Effector memory CD8-positive, alpha-beta T cell (primary cell): ENCODE measurements around the gene KIR2DL1.
A peak's percentile ranks its signal among the peaks of the same experiment; 100 is the strongest.
"Not testable (repeated sequence)": the region's sequence is repeated elsewhere in the genome, so short reads cannot be mapped to it uniquely, and the experiment has no call there.

ENCODE experiments used
- ATAC-seq: fragments of 150-1000 bp; cut with Tn5 transposase; replicated peaks from 2 replicates; pipeline ENCODE4 v1.10.0; 2021; ENCODE audit warnings: mild to moderate bottlenecking, moderate library complexity
- DNase-seq, 3 experiments: peaks; one replicate each; pipeline ENCODE4 v3.0.0; 2021
- H3K27ac Mint-ChIP-seq, 2 donors: one replicate each; pipeline ENCODE4 v1.8.0; 2022; ENCODE audit warnings: mild to moderate bottlenecking in 2 of 2, mixed read lengths in 2 of 2, moderate library complexity in 2 of 2
- H3K27me3 Mint-ChIP-seq, 2 donors: one replicate each; pipeline ENCODE4 v1.8.0; 2022; ENCODE audit warnings: mixed read lengths in 2 of 2
- H3K36me3 Mint-ChIP-seq: one replicate; pipeline ENCODE4 v1.8.0; 2022; ENCODE audit warnings: mild to moderate bottlenecking, moderate library complexity, mixed read lengths; ENCODE audit not compliant: insufficient read depth
- H3K4me1 Mint-ChIP-seq, 2 donors: one replicate each; pipeline ENCODE4 v1.8.0; 2022; ENCODE audit warnings: low read depth in 2 of 2, mixed read lengths in 2 of 2
- H3K4me3 Mint-ChIP-seq, 2 donors: one replicate each; pipeline ENCODE4 v1.8.0; 2022; ENCODE audit warnings: mild to moderate bottlenecking in 2 of 2, mixed read lengths in 2 of 2, moderate library complexity in 2 of 2
- H3K9me3 Mint-ChIP-seq, 2 donors: one replicate each; pipeline ENCODE4 v1.8.0; 2022; ENCODE audit warnings: mixed read lengths in 2 of 2

Gene KIR2DL1

DNA sequence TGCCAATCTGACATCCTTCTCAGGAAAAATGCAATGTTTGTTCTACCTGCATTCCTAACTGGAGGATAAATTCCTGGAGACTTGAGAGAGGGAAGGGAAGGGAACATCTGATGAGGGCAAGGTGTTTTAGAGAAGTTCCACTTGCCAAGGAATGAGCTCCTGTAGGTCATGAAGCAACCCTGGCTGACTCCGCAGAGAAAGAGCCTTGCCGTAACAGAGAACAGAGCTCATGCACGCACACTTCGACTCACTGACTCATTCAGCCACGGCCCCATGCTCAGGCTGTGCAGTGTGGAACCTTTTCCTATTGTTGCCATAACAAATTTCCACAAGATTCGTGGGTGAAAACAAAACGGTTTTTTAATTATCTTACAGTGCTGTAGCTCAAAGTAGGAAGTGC is 9.3 kb downstream of the KIR2DL1 start:
- H3K4me1 Mint-ChIP-seq, ATAC-seq, DNase-seq, H3K27ac Mint-ChIP-seq, H3K4me3 Mint-ChIP-seq, H3K9me3 Mint-ChIP-seq, H3K36me3 Mint-ChIP-seq: not testable (repeated sequence)
- H3K27me3 Mint-ChIP-seq = peaks cover 20 to 34% of the 10 kb centered on the region in 2 donors

DNA sequence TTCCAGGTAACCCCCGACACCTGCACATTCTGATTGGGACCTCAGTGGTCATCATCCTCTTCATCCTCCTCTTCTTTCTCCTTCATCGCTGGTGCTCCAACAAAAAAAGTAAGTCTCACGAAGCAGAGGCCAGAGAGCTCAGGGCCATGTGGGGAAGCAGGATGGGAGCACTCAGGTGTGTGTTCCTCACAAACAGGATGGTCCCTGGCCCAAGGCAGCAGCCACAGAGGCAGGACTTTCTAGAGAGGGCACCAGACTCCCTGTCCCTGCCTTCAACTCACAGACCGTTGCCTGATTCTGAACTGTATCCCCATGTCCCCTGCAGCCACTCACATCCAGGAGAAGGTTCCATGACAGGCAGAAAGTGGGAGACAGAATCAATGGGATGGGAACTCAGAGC is 13.3 kb downstream of the KIR2DL1 start:
- DNase-seq, H3K9me3 Mint-ChIP-seq, H3K27ac Mint-ChIP-seq, ATAC-seq, H3K4me1 Mint-ChIP-seq, H3K4me3 Mint-ChIP-seq, H3K36me3 Mint-ChIP-seq: not testable (repeated sequence)
- peaks cover 44 to 46% of the 10 kb centered on the region in 2 donors for H3K27me3 Mint-ChIP-seq

- DNase-seq, H3K27ac Mint-ChIP-seq, H3K4me3 Mint-ChIP-seq, ATAC-seq, H3K36me3 Mint-ChIP-seq, H3K9me3 Mint-ChIP-seq, H3K4me1 Mint-ChIP-seq: not testable (repeated sequence)
- peaks cover 23 to 37% of the 10 kb centered on the region in 2 donors for H3K27me3 Mint-ChIP-seq
These were observed 16.6 kb downstream of the KIR2DL1 start for GRCh38 chr19:54786091-54786723.

- H3K4me1 Mint-ChIP-seq, DNase-seq, H3K9me3 Mint-ChIP-seq, H3K4me3 Mint-ChIP-seq, ATAC-seq, H3K36me3 Mint-ChIP-seq, H3K27ac Mint-ChIP-seq: not testable (repeated sequence)
- H3K27me3 Mint-ChIP-seq = peaks cover 23 to 33% of the 10 kb centered on the region in 2 donors
These were observed 18.6 kb downstream of the KIR2DL1 start for GRCh38 chr19:54788154-54788553.

GRCh38 chr19:54790711-54791110 is 21.1 kb downstream of the KIR2DL1 start:
- Mint-ChIP-seq H3K9me3 (no peaks in the 10 kb centered on the region), H3K27me3 (peaks cover 8 to 16% of the 10 kb centered on the region in 2 donors), H3K27ac (no peak overlapping the region), H3K36me3 (peaks cover 3% of the 10 kb centered on the region), H3K4me1 (peaks cover 11 to 12% of the 10 kb centered on the region in 2 donors), H3K4me3 (no peak overlapping the region)
- no peak for DNase-seq
- ATAC-seq = no peak

- DNase-seq (no peak), ATAC-seq (no peak)
- H3K9me3 Mint-ChIP-seq = no peaks in the 10 kb centered on the region
- no peak overlapping the region for H3K27ac Mint-ChIP-seq
- H3K36me3 Mint-ChIP-seq = peaks cover 3% of the 10 kb centered on the region
- H3K27me3 Mint-ChIP-seq = peaks cover 14 to 16% of the 10 kb centered on the region in 2 donors
- H3K4me3 Mint-ChIP-seq = no peak overlapping the region
- peaks cover 11 to 12% of the 10 kb centered on the region in 2 donors for H3K4me1 Mint-ChIP-seq
These were observed 21.9 kb downstream of the KIR2DL1 start for GRCh38 chr19:54791476-54791875.

GRCh38 chr19:54792814-54793213 is 23.2 kb downstream of the KIR2DL1 start:
- peaks cover 14 to 21% of the 10 kb centered on the region in 2 donors for H3K27me3 Mint-ChIP-seq
- peak overlapping the region; percentile 51 to 96 for H3K27ac Mint-ChIP-seq
- no peak for ATAC-seq
- DNase-seq = no peak
- peaks cover 11 to 12% of the 10 kb centered on the region in 2 donors for H3K4me1 Mint-ChIP-seq
- no peaks in the 10 kb centered on the region for H3K36me3 Mint-ChIP-seq
- no peaks in the 10 kb centered on the region for H3K9me3 Mint-ChIP-seq
- peak overlapping the region; percentile 61 to 77 for H3K4me3 Mint-ChIP-seq

GRCh38 chr19:54795758-54796157 is 26.2 kb downstream of the KIR2DL1 start:
- Mint-ChIP-seq H3K27ac (no peak overlapping the region), H3K27me3 (peaks cover 31 to 43% of the 10 kb centered on the region in 2 donors), H3K9me3 (no peaks in the 10 kb centered on the region), H3K36me3 (no peaks in the 10 kb centered on the region), H3K4me1 (peaks cover 11 to 12% of the 10 kb centered on the region in 2 donors), H3K4me3 (no peak overlapping the region)
- no peak for ATAC-seq
- DNase-seq = no peak

DNA sequence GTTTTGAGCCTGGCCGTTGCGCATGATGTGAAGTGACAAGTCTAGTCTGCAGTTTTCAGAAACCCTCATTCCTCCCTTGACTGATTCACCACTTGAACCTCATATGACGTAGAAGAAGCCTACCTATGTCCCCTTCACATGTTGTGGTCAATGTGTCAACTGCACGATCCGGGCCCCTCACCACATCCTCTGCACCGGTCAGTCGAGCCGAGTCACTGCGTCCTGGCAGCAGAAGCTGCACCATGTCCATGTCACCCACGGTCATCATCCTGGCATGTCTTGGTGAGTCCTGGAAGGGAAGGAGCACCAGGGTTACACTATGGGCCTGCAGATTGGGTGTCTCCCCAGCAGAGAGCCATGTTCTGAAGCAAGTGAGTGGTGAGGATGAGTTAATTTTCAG is 33.8 kb downstream of the KIR2DL1 start, which contains the start of gene KIR2DL4:
Gene KIR2DL4 (plus strand): TSS at position 201 of the 400 bp plus-strand sequence. CDS start 42 bp downstream, at position 243.
- no peaks in the 10 kb centered on the region for H3K36me3 Mint-ChIP-seq
- peak in 2 of 3 experiments; percentile 10 to 15 for DNase-seq
- H3K9me3 Mint-ChIP-seq = no peaks in the 10 kb centered on the region
- peak within 1 kb of the TSS in 1 of 2 donors; percentile 29 for H3K27ac Mint-ChIP-seq
- peak within 1 kb of the TSS in 1 of 2 donors; percentile 2 for H3K4me3 Mint-ChIP-seq
- H3K4me1 Mint-ChIP-seq = peaks cover 2 to 11% of the 10 kb centered on the region in 2 donors
- H3K27me3 Mint-ChIP-seq = peaks cover 21 to 46% of the 10 kb centered on the region in 2 donors
- ATAC-seq = peak; percentile 81

DNA sequence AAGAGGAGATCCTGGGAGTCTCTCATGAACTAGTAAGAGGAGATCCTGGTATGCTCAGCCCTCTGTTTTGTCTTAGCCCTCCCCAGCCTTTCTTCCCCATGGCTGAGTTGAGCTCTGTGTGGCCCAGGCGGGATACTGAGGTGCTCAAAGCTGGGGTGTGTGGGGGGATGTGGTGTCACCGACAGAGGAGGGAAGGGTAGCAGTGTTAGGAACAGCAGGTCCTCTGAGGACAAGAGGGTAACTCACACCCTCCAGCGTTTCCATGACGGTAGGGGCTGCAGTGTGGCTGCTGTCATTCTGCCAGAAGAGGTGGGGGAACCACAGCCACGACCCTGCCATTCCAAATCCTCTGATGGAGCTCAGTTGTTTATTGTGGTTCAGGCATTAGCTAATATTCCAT is 34.5 kb downstream of the KIR2DL1 start:
- peaks cover 15 to 45% of the 10 kb centered on the region in 2 donors for H3K27me3 Mint-ChIP-seq
- DNase-seq = no peak
- H3K27ac Mint-ChIP-seq = no peak overlapping the region
- H3K4me1 Mint-ChIP-seq = peaks cover 2 to 11% of the 10 kb centered on the region in 2 donors
- no peak overlapping the region for H3K4me3 Mint-ChIP-seq
- H3K36me3 Mint-ChIP-seq = no peaks in the 10 kb centered on the region
- H3K9me3 Mint-ChIP-seq = no peaks in the 10 kb centered on the region
- peak; percentile 31 for ATAC-seq

DNA sequence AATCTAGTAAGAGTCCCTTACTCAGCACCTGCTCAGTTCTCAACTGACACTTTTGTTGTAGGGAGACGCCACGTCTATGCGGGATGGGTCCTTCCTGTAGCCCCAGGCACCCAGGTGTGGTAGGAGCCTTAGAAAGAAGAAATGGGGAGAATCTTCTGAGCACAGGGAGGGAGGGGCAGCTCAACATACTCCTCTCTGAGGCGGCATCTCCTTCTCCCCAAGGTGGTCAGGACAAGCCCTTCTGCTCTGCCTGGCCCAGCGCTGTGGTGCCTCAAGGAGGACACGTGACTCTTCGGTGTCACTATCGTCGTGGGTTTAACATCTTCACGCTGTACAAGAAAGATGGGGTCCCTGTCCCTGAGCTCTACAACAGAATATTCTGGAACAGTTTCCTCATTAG is 35.0 kb downstream of the KIR2DL1 start:
- no peaks in the 10 kb centered on the region for H3K9me3 Mint-ChIP-seq
- DNase-seq (no peak), ATAC-seq (no peak)
- H3K36me3 Mint-ChIP-seq = no peaks in the 10 kb centered on the region
- H3K4me1 Mint-ChIP-seq = peaks cover 2 to 11% of the 10 kb centered on the region in 2 donors
- H3K27me3 Mint-ChIP-seq = peaks cover 15 to 45% of the 10 kb centered on the region in 2 donors
- H3K27ac Mint-ChIP-seq = no peak overlapping the region
- H3K4me3 Mint-ChIP-seq = no peak overlapping the region

DNA sequence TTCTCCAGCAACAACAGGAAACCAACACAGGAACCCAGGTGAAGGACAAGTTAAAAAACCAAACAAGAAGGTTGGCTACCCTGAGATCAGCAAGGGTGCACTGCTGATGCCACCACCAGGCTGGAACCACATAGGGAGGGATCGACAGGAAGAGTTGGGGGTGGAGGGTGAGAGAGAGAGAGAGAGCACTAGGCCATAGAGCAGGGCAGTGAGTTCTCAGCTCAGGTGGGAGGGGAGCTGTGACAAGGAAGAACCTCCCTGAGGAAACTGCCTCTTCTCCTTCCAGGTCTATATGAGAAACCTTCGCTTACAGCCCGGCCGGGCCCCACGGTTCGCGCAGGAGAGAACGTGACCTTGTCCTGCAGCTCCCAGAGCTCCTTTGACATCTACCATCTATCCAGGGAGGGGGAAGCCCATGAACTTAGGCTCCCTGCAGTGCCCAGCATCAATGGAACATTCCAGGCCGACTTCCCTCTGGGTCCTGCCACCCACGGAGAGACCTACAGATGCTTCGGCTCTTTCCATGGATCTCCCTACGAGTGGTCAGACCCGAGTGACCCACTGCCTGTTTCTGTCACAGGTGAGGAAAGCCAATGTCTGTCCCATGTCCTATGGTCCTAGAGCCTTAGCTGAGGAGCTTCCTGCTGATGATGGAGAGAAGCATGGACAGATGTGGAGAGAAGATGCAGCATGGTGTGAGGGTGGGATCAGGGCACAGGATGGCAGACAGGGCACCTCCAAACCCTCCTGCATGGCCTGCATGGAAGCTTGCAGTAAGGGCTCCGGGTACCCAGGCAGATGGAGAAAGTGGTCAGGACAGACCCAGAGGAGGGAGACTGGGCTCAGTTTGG is 36.3 kb downstream of the KIR2DL1 start:
- H3K36me3 Mint-ChIP-seq = no peaks in the 10 kb centered on the region
- no peak for DNase-seq
- H3K4me1 Mint-ChIP-seq = peaks cover 2 to 11% of the 10 kb centered on the region in 2 donors
- ATAC-seq = no peak
- peaks cover 22 to 54% of the 10 kb centered on the region in 2 donors for H3K27me3 Mint-ChIP-seq
- H3K4me3 Mint-ChIP-seq = no peak overlapping the region
- no peaks in the 10 kb centered on the region for H3K9me3 Mint-ChIP-seq
- H3K27ac Mint-ChIP-seq = no peak overlapping the region

DNA sequence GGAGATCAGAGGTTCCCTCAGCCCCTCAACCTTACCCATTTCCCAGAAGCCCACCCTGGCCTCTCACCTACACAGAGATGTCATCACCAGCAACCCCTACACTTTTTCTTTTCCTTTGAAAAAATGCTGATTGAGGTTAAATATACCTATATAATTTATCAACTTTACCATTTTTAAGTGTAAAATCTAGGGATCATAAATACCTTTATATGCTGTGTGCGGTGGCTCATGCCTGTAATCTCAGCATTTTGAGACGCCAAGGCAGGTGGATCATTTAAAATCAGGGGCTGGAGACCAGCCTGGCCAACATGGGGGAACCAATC is 36.9 kb downstream of the KIR2DL1 start:
- H3K27ac Mint-ChIP-seq = no peak overlapping the region
- no peaks in the 10 kb centered on the region for H3K36me3 Mint-ChIP-seq
- DNase-seq (no peak), ATAC-seq (no peak)
- no peaks in the 10 kb centered on the region for H3K9me3 Mint-ChIP-seq
- peaks cover 2 to 11% of the 10 kb centered on the region in 2 donors for H3K4me1 Mint-ChIP-seq
- H3K4me3 Mint-ChIP-seq = no peak overlapping the region
- H3K27me3 Mint-ChIP-seq = peaks cover 24 to 56% of the 10 kb centered on the region in 2 donors

- not testable (repeated sequence) for H3K4me1 Mint-ChIP-seq, H3K27ac Mint-ChIP-seq, DNase-seq, H3K4me3 Mint-ChIP-seq, H3K36me3 Mint-ChIP-seq, ATAC-seq
- Mint-ChIP-seq H3K9me3 (peaks cover 2 to 10% of the 10 kb centered on the region in 2 donors), H3K27me3 (peaks cover 39 to 62% of the 10 kb centered on the region in 2 donors)
These were observed 45.0 kb downstream of the KIR2DL1 start for GRCh38 chr19:54814571-54814970.
